Adrenal gland (tissue), 5 donors: ENCODE data around the gene PRM1.

Source experiments
- POLR2A ChIP-seq, 2 donors: fragments of 450-650 bp; IDR thresholded peaks; one replicate each; pipeline ENCODE4 v1.6.1; 2017; ENCODE audit warnings: antibody characterized with exemption in 2 of 2, mild to moderate bottlenecking in 2 of 2, moderate library complexity in 1 of 2
- TF ChIP-seq, protein P1 (sequence below), 6 experiments: fragments of 450-650 bp in 4 of 6; fragments of 200-600 bp in 2 of 6; sonication (generic) in 1 of 6; IDR thresholded peaks; 1 replicate in 5 of 6; 2 replicates in 1 of 6; pipeline versions ENCODE4 v1.5.1 to v1.8.0; 2016 to 2021; ENCODE audit warnings: antibody characterized with exemption in 6 of 6, mild to moderate bottlenecking in 2 of 6, moderate library complexity in 1 of 6
- donor health status: DM: no; HTN: no; CAD: no.

DNA sequence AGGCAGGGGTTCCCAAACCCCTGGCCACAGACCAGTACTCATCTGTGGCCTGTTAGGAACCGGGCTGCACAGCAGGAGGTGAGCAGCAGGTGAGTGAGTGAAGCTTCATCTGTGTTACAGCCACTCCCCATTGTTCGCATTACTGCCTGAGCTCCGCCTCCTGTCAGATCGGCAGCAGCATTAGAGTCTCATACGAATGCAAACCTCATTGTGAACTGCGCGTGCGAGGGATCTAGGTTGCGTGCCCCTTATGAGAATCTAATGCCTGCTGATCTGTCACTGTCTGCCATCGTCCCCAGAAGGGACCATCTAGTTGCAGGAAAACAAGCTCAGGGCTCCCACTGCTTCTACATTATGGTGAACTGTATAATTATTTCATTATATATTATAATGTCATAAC is 39.0 kb upstream of the PRM1 start:
- no peak for TF ChIP-seq POLR2A (IDR thresholded peaks at IDR 0.05)
- TF ChIP-seq, protein P1, sequence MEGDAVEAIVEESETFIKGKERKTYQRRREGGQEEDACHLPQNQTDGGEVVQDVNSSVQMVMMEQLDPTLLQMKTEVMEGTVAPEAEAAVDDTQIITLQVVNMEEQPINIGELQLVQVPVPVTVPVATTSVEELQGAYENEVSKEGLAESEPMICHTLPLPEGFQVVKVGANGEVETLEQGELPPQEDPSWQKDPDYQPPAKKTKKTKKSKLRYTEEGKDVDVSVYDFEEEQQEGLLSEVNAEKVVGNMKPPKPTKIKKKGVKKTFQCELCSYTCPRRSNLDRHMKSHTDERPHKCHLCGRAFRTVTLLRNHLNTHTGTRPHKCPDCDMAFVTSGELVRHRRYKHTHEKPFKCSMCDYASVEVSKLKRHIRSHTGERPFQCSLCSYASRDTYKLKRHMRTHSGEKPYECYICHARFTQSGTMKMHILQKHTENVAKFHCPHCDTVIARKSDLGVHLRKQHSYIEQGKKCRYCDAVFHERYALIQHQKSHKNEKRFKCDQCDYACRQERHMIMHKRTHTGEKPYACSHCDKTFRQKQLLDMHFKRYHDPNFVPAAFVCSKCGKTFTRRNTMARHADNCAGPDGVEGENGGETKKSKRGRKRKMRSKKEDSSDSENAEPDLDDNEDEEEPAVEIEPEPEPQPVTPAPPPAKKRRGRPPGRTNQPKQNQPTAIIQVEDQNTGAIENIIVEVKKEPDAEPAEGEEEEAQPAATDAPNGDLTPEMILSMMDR (IDR thresholded peaks at IDR 0.05), result no peak
